ENCODE data around the gene TMEFF1. TPM values are rescaled to one million over a fixed set of nuclear protein-coding genes. Genes with fewer than 3 reads are reported as not detected.
A peak's percentile ranks its signal among the peaks of the same experiment; 100 is the strongest.
"Not testable (repeated sequence)": the region's sequence is repeated elsewhere in the genome, so short reads cannot be mapped to it uniquely, and the experiment has no call there.

TMEFF1 gene
- total RNA-seq, 1 donor from 2014 or later, result 171 TPM

DNA sequence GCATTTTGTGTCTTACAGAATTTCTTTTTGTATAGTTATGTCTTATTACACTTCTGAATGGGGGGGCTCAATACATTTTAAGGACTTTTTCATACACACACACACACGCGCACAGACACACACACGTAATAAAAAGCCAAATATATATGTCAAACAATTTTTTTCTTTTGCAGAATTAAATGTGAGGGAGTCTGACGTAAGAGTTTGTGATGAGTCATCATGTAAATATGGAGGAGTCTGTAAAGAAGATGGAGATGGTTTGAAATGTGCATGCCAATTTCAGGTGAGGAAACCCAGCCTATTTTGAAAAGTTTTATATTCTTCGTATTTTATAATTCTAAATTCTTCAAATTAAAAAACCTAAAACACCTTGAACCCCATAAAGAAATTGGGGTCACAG lies 25.6 kb downstream of the TMEFF1 start:
- H3K27ac Mint-ChIP-seq (ENCODE audit: unreplicated experiment), result no peak overlapping the region
- peaks cover 2% of the 10 kb centered on the region for H3K9me3 Mint-ChIP-seq (ENCODE audit: unreplicated experiment)
- no peaks in the 10 kb centered on the region for H3K36me3 Mint-ChIP-seq (ENCODE audit: unreplicated experiment)
- no peak for DNase-seq
- H3K27me3 Mint-ChIP-seq (ENCODE audit: unreplicated experiment), result no peaks in the 10 kb centered on the region
- H3K4me1 Mint-ChIP-seq (ENCODE audit: low read depth, unreplicated experiment), result peaks cover 26% of the 10 kb centered on the region
- H3K4me3 Mint-ChIP-seq (ENCODE audit: unreplicated experiment), result no peak overlapping the region
- TF ChIP-seq, protein P1, sequence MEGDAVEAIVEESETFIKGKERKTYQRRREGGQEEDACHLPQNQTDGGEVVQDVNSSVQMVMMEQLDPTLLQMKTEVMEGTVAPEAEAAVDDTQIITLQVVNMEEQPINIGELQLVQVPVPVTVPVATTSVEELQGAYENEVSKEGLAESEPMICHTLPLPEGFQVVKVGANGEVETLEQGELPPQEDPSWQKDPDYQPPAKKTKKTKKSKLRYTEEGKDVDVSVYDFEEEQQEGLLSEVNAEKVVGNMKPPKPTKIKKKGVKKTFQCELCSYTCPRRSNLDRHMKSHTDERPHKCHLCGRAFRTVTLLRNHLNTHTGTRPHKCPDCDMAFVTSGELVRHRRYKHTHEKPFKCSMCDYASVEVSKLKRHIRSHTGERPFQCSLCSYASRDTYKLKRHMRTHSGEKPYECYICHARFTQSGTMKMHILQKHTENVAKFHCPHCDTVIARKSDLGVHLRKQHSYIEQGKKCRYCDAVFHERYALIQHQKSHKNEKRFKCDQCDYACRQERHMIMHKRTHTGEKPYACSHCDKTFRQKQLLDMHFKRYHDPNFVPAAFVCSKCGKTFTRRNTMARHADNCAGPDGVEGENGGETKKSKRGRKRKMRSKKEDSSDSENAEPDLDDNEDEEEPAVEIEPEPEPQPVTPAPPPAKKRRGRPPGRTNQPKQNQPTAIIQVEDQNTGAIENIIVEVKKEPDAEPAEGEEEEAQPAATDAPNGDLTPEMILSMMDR (IDR thresholded peaks at IDR 0.05; ENCODE audit: partially characterized antibody, unreplicated experiment), result no peak

- no peak overlapping the region for H3K27ac Mint-ChIP-seq (ENCODE audit: unreplicated experiment)
- H3K4me1 Mint-ChIP-seq (ENCODE audit: low read depth, unreplicated experiment), result peaks cover 24% of the 10 kb centered on the region
- H3K4me3 Mint-ChIP-seq (ENCODE audit: unreplicated experiment), result no peak overlapping the region
- H3K9me3 Mint-ChIP-seq (ENCODE audit: unreplicated experiment), result peaks cover 2% of the 10 kb centered on the region
- TF ChIP-seq, protein P1 (IDR thresholded peaks at IDR 0.05; ENCODE audit: partially characterized antibody, unreplicated experiment), result no peak
- H3K27me3 Mint-ChIP-seq (ENCODE audit: unreplicated experiment), result no peaks in the 10 kb centered on the region
- no peaks in the 10 kb centered on the region for H3K36me3 Mint-ChIP-seq (ENCODE audit: unreplicated experiment)
- no peak for DNase-seq
Measured at GRCh38 chr9:100499460-100499859, 26.5 kb downstream of the TMEFF1 start.

DNA sequence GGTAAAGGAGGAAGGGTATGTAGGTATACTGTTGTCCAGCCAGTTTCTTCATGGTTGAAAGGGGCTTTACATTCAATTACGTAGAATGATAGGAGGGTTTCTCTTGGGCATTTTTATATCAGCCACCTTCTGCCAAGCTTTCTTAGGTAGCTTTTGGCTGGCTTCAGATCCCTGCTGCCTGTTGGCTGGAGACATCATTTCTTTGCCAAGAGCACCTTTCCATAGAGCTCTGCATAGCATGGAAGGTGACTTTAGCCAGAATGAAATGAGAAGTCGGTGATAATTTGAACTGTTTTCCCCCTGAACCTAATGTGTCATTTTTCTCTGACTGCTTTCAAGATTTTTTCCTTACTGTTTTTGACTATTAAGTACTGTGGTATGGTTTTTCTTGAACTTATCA lies 26.9 kb downstream of the TMEFF1 start:
- Mint-ChIP-seq H3K27me3 (ENCODE audit: unreplicated experiment) (no peaks in the 10 kb centered on the region), H3K4me3 (ENCODE audit: unreplicated experiment) (no peak overlapping the region), H3K36me3 (ENCODE audit: unreplicated experiment) (no peaks in the 10 kb centered on the region), H3K4me1 (ENCODE audit: low read depth, unreplicated experiment) (peaks cover 23% of the 10 kb centered on the region), H3K27ac (ENCODE audit: unreplicated experiment) (no peak overlapping the region), H3K9me3 (ENCODE audit: unreplicated experiment) (peaks cover 2% of the 10 kb centered on the region)
- DNase-seq, result no peak
- TF ChIP-seq, protein P1 (IDR thresholded peaks at IDR 0.05; ENCODE audit: partially characterized antibody, unreplicated experiment), result no peak

- H3K27ac Mint-ChIP-seq (ENCODE audit: unreplicated experiment), result no peak overlapping the region
- no peaks in the 10 kb centered on the region for H3K9me3 Mint-ChIP-seq (ENCODE audit: unreplicated experiment)
- H3K4me3 Mint-ChIP-seq (ENCODE audit: unreplicated experiment), result no peak overlapping the region
- peaks cover 1% of the 10 kb centered on the region for H3K4me1 Mint-ChIP-seq (ENCODE audit: low read depth, unreplicated experiment)
- no peaks in the 10 kb centered on the region for H3K36me3 Mint-ChIP-seq (ENCODE audit: unreplicated experiment)
- DNase-seq, result peak; percentile 84
- peaks cover 3% of the 10 kb centered on the region for H3K27me3 Mint-ChIP-seq (ENCODE audit: unreplicated experiment)
- TF ChIP-seq, protein P1 (IDR thresholded peaks at IDR 0.05; ENCODE audit: partially characterized antibody, unreplicated experiment), result peak; percentile 81
Measured at GRCh38 chr9:100505564-100506159, 32.7 kb downstream of the TMEFF1 start.

GRCh38 chr9:100507350-100507749 lies 34.4 kb downstream of the TMEFF1 start:
- not testable (repeated sequence) for H3K4me1 Mint-ChIP-seq (ENCODE audit: low read depth, unreplicated experiment); H3K36me3 Mint-ChIP-seq (ENCODE audit: unreplicated experiment); H3K4me3 Mint-ChIP-seq (ENCODE audit: unreplicated experiment); H3K27me3 Mint-ChIP-seq (ENCODE audit: unreplicated experiment); H3K9me3 Mint-ChIP-seq (ENCODE audit: unreplicated experiment); H3K27ac Mint-ChIP-seq (ENCODE audit: unreplicated experiment); DNase-seq
